H1 (cell line): ENCODE results near the gene CFAP161. TPM values are rescaled to one million over a fixed set of nuclear protein-coding genes. Genes with fewer than 3 reads are reported as not detected.

Experiments used
- CBX5 ChIP-seq: fragments of 300-800, 300-1000 bp; sonication (generic); IDR thresholded peaks from 2 replicates; pipeline ENCODE4 v1.7.1; 2016; ENCODE audit warnings: antibody characterized with exemption, low read length, low read depth
- CEBPB ChIP-seq: IDR thresholded peaks from 2 replicates; pipeline ENCODE4 v1.6.1; 2012; ENCODE audit warnings: low read depth, low read length
- CTBP2 ChIP-seq: IDR thresholded peaks from 2 replicates; pipeline ENCODE4 v1.7.0; 2011; ENCODE audit warnings: borderline replicate concordance, mild to moderate bottlenecking, moderate library complexity, mixed read lengths, low read length; ENCODE audit not compliant: insufficient read depth, insufficient read length
- GTF2F1 ChIP-seq: IDR thresholded peaks from 2 replicates; pipeline ENCODE4 v1.6.1; 2012; ENCODE audit warnings: low read depth, low read length, improper control_type of control experiment, borderline replicate concordance
- KDM1A ChIP-seq: fragments of 200-600, 300-600 bp; sonication (generic); IDR thresholded peaks from 2 replicates; pipeline ENCODE4 v1.7.1; 2016; ENCODE audit warnings: mild to moderate bottlenecking, low read length, borderline replicate concordance
- MAFK ChIP-seq: IDR thresholded peaks from 2 replicates; pipeline ENCODE4 v1.6.1; 2012; ENCODE audit warnings: low read depth, mild to moderate bottlenecking, improper control_type of control experiment, low read length
- SP2 ChIP-seq: IDR thresholded peaks from 2 replicates; pipeline ENCODE4 v1.6.1; 2012; ENCODE audit warnings: mild to moderate bottlenecking, low read length, inconsistent platforms
- SRF ChIP-seq: IDR thresholded peaks from 2 replicates; pipeline ENCODE4 v1.6.1; 2011; ENCODE audit warnings: mild to moderate bottlenecking, low read depth, low read length, moderate library complexity
- polyA plus RNA-seq, 7 experiments: library from polyadenylated mRNA; depleted of rRNA in 3 of 7; stranded (reverse) in 5 of 7; unstranded in 2 of 7; fragments of >200 nt in 5 of 7; fragments of 200-250 nt in 2 of 7; gene quantifications; 1 replicate in 5 of 7; 2 replicates in 1 of 7; 4 replicates in 1 of 7; pipeline versions ENCODE4 v1.2.1 to v1.2.3, GENCODE V29; 2011 to 2013; ENCODE audit warnings: missing spikeins in 2 of 7, mixed read lengths in 2 of 7
- total RNA-seq: library from RNA; stranded (reverse); fragmentation: NEBNext Ultra II Directional; extraction: Animal tissue kit (Norgen Biotek cat#: 25700); gene quantifications from 2 replicates; pipeline ENCODE4 v1.2.1, GENCODE V29; 2021
- TF ChIP-seq, protein P1 (sequence below): fragments of 300-600 bp; sonication (generic); IDR thresholded peaks from 2 replicates; pipeline ENCODE4 v1.7.1; 2012; ENCODE audit warnings: low read length, moderate library complexity, mild to moderate bottlenecking, inconsistent platforms; ENCODE audit not compliant: insufficient replicate concordance
- TF ChIP-seq, protein P2 (sequence below): IDR thresholded peaks from 2 replicates; pipeline ENCODE4 v1.6.1; 2012; ENCODE audit warnings: inconsistent platforms
- TF ChIP-seq, protein P3 (sequence below): IDR thresholded peaks from 2 replicates; pipeline ENCODE4 v1.6.1; 2012; ENCODE audit warnings: inconsistent platforms

The CFAP161 gene
- total and polyA plus RNA-seq, 2 of the 8 experiments (the other 6 are each of a cell fraction or from before 2014, with no cell fraction given), result 0.05 TPM; not detected in 1

DNA sequence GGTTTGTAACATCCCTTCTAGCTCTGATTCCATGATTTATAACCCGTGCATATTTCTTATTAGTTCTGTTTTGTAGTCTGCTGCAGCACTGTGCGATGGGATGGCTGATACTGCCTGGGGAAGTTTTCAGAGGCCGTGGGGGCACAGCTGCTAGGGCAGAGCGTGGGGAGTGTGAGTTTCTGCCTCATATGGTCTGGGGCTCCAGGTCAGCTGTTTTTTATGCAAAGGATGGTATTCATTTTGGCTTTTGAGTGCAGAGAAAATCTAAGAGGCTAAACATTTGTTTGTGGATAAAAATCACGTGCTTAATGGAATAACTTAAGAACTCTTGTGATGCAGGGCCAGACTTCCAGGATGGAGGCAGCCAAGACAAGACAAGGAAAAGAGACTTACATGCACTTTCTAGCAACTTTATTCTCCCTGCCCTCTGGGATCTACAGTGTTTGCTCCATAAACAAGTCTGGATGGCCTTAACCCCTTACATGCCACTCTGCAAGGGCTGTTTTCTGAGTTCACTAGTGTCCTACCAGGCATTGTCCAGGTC lies 45.5 kb upstream of the CFAP161 start (continued):
- TF ChIP-seq, protein P1, sequence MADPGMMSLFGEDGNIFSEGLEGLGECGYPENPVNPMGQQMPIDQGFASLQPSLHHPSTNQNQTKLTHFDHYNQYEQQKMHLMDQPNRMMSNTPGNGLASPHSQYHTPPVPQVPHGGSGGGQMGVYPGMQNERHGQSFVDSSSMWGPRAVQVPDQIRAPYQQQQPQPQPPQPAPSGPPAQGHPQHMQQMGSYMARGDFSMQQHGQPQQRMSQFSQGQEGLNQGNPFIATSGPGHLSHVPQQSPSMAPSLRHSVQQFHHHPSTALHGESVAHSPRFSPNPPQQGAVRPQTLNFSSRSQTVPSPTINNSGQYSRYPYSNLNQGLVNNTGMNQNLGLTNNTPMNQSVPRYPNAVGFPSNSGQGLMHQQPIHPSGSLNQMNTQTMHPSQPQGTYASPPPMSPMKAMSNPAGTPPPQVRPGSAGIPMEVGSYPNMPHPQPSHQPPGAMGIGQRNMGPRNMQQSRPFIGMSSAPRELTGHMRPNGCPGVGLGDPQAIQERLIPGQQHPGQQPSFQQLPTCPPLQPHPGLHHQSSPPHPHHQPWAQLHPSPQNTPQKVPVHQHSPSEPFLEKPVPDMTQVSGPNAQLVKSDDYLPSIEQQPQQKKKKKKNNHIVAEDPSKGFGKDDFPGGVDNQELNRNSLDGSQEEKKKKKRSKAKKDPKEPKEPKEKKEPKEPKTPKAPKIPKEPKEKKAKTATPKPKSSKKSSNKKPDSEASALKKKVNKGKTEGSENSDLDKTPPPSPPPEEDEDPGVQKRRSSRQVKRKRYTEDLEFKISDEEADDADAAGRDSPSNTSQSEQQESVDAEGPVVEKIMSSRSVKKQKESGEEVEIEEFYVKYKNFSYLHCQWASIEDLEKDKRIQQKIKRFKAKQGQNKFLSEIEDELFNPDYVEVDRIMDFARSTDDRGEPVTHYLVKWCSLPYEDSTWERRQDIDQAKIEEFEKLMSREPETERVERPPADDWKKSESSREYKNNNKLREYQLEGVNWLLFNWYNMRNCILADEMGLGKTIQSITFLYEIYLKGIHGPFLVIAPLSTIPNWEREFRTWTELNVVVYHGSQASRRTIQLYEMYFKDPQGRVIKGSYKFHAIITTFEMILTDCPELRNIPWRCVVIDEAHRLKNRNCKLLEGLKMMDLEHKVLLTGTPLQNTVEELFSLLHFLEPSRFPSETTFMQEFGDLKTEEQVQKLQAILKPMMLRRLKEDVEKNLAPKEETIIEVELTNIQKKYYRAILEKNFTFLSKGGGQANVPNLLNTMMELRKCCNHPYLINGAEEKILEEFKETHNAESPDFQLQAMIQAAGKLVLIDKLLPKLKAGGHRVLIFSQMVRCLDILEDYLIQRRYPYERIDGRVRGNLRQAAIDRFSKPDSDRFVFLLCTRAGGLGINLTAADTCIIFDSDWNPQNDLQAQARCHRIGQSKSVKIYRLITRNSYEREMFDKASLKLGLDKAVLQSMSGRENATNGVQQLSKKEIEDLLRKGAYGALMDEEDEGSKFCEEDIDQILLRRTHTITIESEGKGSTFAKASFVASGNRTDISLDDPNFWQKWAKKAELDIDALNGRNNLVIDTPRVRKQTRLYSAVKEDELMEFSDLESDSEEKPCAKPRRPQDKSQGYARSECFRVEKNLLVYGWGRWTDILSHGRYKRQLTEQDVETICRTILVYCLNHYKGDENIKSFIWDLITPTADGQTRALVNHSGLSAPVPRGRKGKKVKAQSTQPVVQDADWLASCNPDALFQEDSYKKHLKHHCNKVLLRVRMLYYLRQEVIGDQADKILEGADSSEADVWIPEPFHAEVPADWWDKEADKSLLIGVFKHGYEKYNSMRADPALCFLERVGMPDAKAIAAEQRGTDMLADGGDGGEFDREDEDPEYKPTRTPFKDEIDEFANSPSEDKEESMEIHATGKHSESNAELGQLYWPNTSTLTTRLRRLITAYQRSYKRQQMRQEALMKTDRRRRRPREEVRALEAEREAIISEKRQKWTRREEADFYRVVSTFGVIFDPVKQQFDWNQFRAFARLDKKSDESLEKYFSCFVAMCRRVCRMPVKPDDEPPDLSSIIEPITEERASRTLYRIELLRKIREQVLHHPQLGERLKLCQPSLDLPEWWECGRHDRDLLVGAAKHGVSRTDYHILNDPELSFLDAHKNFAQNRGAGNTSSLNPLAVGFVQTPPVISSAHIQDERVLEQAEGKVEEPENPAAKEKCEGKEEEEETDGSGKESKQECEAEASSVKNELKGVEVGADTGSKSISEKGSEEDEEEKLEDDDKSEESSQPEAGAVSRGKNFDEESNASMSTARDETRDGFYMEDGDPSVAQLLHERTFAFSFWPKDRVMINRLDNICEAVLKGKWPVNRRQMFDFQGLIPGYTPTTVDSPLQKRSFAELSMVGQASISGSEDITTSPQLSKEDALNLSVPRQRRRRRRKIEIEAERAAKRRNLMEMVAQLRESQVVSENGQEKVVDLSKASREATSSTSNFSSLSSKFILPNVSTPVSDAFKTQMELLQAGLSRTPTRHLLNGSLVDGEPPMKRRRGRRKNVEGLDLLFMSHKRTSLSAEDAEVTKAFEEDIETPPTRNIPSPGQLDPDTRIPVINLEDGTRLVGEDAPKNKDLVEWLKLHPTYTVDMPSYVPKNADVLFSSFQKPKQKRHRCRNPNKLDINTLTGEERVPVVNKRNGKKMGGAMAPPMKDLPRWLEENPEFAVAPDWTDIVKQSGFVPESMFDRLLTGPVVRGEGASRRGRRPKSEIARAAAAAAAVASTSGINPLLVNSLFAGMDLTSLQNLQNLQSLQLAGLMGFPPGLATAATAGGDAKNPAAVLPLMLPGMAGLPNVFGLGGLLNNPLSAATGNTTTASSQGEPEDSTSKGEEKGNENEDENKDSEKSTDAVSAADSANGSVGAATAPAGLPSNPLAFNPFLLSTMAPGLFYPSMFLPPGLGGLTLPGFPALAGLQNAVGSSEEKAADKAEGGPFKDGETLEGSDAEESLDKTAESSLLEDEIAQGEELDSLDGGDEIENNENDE, result no peak
- TF ChIP-seq KDM1A, result no peak
- TF ChIP-seq CBX5, result no peak
- no peak for TF ChIP-seq GTF2F1
- no peak for TF ChIP-seq CEBPB
- TF ChIP-seq SRF, result no peak
- TF ChIP-seq, protein P2, sequence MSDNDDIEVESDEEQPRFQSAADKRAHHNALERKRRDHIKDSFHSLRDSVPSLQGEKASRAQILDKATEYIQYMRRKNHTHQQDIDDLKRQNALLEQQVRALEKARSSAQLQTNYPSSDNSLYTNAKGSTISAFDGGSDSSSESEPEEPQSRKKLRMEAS, result no peak
- TF ChIP-seq, protein P3, sequence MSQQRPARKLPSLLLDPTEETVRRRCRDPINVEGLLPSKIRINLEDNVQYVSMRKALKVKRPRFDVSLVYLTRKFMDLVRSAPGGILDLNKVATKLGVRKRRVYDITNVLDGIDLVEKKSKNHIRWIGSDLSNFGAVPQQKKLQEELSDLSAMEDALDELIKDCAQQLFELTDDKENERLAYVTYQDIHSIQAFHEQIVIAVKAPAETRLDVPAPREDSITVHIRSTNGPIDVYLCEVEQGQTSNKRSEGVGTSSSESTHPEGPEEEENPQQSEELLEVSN, result no peak
- no peak for TF ChIP-seq MAFK
- TF ChIP-seq SP2, result no peak
- TF ChIP-seq CTBP2, result no peak
